GM15510 (cell line): ENCODE measurements around the gene TMEFF2.

Experiments used
- POLR2A ChIP-seq: IDR thresholded peaks from 3 replicates; pipeline ENCODE4 v1.6.1; 2011; ENCODE audit warnings: borderline replicate concordance; ENCODE audit not compliant: insufficient read length; ENCODE audit errors: extremely low read depth

The TMEFF2 gene

DNA sequence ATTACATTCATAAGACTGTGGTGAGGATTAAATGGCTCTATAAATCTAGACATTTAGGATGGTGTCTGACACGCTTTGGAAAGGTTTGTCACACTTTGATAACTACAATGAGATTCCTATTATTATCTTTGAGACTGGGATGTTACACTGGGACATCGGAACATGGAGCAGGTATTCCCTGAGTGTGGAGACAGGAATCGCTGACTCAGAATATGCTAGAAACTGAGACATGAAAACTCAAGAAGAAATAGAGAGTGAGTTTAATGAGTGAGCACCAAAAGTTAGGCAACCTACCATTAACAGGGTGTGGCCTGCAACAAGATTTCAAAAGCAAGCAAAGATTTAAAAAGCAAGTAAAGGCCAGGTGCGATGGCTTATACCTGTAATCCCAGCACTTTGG, 145.4 kb downstream of the TMEFF2 start:
- no peak for TF ChIP-seq POLR2A

DNA sequence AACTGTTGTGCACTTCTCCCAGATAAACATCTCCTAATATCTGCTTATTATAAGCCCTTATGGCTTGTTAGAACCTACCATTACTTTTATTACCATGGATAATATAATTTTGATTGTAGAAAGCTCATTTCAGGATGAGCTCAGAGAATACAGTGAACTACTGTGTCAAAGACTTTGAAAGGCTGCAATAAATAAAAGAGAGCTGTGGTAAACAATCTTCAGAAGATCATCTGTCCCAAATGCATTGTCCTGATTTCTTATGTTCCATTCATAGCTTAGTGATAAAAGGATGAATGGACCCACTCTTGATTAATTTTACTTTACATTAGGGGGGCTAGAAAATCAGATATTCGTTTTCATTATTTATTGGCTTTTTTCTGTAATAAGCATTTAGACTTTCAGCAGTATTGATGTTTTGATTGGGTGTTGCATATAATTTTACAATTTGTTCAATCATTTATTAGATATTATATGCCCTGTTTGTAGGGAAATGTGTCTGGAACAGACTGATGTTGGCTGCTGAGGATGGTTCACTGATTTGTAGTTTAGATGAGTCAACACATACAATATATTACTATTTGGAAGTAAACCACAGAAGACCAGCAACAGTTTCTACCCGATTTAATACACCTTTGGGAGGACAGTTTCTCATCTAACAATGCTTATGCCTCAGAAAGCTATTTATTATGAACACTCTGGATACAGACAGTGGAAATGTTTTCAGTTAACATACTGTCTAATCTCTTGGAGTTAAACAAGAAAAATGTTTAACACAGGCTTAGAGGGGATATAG, 147.2 kb downstream of the TMEFF2 start:
- no peak for TF ChIP-seq POLR2A

DNA sequence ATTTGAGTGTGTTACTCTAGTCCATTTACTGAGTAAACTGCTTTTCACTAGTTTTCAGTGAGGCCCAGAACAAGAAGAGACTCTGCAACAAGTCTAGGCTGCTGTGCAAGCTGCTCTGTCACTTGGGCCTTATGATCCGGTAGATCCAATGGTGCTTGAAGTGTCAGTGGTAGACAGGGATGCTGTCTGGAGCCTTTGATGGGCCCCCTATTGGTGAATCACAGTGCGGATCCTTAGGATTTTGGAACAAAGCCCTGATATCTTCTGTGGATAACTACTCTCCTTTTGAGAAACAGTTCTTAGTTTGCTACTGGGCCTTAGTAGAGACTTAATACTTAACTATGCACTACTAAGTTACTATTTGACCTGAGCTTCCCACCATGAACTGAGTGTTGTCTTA, 150.2 kb downstream of the TMEFF2 start:
- no peak for TF ChIP-seq POLR2A

DNA sequence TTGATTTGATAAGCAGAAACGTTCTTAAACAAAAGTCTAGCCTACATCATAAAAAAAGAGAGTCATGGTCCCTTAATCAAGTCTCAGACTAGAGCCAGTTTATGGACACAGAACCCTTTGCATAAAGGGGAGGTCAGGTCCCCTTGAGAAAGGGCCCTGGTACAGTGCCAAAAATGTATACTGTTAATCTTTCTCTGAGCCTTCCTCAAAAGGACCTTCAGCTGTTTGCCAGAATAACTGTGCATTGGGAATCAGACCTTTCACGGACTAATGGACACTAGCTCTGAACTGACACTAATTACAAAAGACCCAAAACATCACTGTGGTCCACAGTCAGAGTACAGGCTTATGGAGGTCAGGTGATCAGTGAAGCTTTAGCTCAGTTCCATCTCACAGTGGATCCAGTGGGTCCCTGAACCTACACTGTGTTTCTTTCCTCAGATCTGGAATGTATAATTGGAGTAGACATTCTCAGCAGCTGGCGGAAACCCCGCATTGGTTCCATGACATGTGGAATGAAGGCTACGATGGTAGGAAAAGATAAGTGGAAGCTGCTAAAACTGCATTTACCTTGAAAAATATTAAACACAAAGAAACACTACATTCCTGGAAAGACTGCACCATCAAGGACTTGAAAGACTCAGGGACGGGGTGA, 151.4 kb downstream of the TMEFF2 start:
- TF ChIP-seq POLR2A: no peak

- no peak for TF ChIP-seq POLR2A
These were observed 152.6 kb downstream of the TMEFF2 start for GRCh38 chr2:192042126-192042525.

DNA sequence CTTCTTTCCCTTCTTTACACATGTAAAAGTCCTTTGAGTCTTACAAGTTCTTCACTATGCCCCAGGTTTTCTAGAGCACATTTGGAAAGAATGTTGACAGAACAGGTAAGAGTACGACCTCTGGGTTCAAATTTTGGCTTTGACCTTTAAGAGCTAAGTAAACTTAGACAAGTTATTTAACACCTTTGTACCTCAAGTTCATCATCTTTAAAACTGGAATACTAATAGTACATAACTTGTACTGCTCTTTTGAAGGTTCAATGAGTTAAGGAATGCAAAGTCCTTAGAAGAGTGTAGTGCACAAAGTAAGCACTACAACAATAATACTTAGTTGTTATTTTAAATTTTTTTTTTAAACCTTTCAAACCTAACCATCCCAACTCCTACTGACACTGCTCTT, 156.6 kb downstream of the TMEFF2 start:
- TF ChIP-seq POLR2A: no peak

DNA sequence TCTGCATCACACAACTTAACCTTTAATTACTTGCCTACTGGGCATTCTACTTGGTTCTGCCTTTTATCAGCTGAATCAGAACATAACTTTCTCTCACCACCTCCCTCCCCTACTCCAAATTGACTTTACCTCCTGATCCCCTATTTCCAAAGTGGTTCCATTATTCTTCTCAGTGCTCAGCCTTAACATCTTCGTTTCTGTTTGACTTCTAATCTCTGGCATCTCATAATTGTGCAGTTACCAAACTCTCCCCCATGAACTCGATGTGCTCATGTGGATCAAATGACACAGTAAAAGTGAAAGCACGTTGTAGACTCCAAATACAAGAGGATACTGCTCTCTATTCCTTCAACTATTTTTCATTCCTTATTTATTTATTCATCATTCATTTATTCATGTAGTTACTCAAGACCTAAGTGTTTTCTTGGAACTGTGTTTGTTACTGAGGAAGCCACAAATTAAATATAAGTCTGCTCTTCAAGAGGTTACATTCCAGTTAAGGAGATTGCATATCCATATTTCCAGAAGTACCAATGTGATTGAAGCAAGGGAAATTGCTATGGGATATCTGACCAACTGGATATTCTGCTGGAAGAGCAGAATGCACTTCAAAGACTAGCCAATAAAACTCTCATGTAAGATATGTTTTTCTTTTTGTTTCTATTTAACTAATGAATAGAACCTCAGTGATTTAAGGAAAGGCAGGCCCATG, 158.8 kb downstream of the TMEFF2 start:
- TF ChIP-seq POLR2A: no peak

DNA sequence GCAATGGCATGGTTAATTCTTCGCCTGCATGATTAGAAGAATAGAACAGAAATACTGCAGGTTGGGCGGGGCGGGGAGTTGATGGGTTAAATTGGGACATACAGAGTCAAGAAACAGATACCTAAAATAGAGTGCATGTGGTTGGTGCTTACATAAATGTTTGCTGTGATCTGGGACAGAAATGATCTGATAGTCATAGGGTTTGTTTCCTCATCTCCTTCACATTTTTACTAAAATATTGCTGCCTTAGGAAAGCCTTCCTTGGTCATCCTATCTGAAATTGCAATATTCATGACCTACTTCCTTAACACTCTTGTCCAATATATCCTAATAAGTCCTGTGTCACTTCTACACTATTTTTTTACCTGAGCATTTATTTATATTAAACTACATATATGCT, 163.9 kb downstream of the TMEFF2 start:
- no peak for TF ChIP-seq POLR2A

- TF ChIP-seq POLR2A: no peak
These were observed 164.4 kb downstream of the TMEFF2 start for GRCh38 chr2:192030289-192030688.

GRCh38 chr2:192029089-192029488, 165.6 kb downstream of the TMEFF2 start:
- TF ChIP-seq POLR2A: no peak

- TF ChIP-seq POLR2A: no peak
These were observed 168.0 kb downstream of the TMEFF2 start for GRCh38 chr2:192026825-192027120.

DNA sequence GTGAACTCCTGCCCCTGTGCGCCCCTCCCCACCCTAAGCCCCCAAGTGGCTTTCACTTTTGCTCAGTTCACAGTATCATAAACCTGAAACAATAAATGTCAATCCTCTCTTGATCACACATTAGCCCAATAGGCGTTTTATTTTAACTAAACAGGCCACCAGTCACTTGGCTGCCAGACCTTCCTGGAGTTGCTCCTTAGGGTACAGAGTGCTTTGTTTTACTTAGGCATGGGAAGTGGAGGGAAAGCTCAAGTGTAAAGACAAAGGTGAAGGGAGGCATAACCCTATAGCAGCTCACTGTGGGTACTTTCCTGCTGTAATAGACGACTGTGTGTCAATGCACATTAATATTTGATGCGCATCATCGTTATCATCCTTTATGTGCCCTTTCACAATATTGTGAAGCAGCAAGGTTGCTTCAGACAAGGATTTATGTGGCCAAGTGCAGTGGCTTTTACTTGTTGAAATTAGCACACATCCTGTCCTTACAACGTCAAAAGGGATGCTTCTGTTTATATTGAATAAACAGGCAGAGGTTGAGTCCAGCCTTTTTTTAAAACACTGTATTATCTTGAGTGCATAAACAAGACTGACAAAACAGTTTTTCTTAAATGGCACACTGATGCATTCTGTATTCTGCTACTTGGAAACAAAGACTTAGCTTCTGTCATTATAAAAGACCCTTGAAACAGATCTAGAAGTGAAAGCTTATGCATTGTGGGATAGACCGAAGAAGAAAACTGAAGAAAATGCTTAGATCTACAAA, 168.5 kb downstream of the TMEFF2 start:
- TF ChIP-seq POLR2A: no peak

DNA sequence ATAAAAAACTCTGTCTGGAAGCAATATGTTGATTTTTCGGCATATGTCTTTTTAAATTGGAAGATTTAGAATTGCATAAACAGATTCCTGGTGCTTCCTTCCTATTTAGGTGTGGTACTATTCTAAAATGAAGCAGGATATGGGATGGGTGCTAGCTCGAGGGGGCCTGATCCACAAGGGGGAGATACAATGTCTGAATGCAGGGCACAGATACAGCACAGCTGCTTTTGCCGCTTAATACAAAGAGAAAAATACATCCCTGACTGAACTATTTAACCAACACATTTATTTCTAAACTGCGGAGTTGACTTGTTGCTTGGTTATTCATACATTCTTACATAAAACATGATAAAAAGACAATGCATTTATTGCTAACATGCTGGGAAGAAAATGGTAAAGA, 169.1 kb downstream of the TMEFF2 start:
- TF ChIP-seq POLR2A: no peak

DNA sequence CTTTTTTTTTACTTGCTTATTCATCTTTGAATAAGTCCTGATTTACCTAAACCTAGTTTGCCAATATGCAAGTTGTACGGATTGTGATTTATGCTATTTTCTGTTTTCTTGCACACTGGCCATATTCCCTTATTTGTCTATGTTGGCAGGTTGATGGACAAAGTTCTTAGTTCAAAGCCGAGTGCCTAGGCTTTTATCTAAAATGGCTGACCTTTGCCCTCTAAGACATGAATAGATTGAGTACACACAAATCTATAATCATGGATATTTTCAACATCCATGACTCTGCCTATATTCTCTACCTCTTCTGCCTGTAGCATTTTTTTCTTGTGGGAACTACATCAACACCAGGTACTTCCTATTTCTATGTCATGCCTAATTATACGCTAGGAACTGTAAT, 171.7 kb downstream of the TMEFF2 start:
- no peak for TF ChIP-seq POLR2A

- TF ChIP-seq POLR2A: no peak
These were observed 176.9 kb downstream of the TMEFF2 start for GRCh38 chr2:192017844-192018243.
